DLD1 (cell line): ENCODE measurements around the gene SHROOM1.

Source experiments
- in situ Hi-C: cut with HindIII; loops from 2 replicates; pipeline ENCODE4 v1.10.0; 2017; ENCODE audit warnings: low sequenced_read_pairs

SHROOM1 gene

DNA sequence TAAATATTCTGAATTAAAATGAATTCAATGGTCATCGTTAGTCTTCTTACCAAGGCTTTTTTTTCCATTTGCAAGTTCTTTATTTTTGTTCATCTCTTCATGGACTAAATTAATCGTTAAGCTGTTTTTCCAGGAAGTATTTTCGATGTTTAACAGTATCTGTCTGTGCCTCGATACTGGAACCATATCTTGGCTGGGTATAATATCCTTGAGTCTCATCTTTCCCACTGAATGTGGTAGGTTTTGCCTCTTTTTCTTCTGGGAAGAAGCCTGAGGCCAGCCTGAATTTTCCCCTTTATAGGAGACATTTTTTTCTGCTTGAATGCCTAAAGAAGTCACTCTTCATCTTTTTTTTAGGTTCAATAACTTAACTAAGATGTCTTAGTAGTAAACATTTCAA, 49.4 kb downstream of the SHROOM1 start:
- in situ Hi-C loops, result no loop called here

DNA sequence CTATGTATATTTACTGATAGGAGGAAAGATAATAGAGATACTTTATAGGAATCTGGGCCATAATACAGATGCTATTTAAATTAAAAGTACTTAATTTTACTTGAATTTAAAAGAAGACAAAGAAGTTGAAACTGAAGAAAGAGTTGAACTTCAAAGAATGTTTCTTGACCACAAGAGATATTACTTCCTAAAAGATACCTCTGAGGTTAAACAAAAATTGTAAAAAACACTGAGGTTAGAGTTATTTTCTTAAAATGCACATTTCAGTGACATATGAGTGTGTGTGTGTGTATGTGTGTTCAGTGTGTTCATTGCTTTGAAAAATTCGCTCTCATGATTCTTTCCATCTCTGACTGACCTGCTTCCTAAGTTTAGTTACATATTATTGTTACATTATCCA, 49.9 kb downstream of the SHROOM1 start:
- in situ Hi-C loops, result no loop called here

DNA sequence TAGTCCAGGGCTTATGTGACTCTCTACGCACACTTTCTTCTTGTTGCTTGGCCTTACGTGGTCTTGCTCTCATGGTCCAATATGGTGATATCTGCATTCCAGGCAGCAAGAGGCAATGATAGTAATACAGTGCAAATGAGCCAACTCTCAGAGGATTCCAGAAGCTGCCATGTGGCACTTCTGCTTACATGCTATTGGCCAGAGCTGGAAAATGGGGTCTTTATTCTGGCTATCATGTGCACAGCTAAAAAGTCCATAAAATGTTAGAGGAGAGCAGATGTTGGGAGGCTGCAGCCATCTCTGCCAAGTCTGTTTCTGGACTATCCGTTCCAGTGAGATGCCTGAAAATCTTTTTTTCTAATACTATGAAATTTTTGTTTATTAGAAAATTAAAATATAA, 50.5 kb downstream of the SHROOM1 start:
- in situ Hi-C loops, result no loop called here

DNA sequence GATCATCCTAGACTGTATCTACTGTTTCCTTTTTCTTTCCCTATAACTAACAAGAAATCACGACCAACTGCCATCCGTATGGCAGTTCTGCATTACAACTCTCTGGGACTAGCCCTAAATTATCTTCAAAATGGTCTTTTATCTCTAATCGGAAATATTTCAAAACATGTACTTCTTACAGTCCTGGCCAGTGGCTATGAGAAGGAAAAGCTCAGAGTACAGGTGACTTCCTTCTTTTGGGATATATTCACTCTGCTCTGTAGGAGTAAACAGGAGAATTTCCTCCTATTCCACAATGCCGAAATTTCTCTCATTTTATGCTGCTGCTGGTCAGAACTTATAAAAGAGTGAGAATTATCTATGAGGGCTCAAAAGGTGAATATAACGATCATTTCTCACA, 51.6 kb downstream of the SHROOM1 start:
- in situ Hi-C loops, result no loop called here

DNA sequence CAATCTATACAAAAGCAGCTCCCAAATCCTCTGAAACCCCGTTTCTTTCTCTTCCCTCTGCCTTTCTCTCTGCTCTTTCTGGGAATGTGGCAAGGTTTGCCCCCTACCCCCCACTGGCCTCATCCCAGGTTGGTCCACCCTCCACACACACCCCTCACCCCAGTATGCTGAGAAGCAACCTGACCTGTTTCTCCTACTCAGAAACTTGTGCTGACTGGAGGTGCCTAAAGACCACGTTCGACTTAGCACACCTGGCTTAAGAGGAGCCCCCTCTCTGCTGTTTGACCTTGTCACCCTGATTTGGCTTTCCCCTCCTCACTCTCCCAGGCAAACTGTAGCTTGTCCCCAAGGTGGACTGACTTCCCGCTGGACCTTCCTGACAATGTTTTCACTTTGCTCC, 52.3 kb downstream of the SHROOM1 start:
- in situ Hi-C loops, result no loop called here

DNA sequence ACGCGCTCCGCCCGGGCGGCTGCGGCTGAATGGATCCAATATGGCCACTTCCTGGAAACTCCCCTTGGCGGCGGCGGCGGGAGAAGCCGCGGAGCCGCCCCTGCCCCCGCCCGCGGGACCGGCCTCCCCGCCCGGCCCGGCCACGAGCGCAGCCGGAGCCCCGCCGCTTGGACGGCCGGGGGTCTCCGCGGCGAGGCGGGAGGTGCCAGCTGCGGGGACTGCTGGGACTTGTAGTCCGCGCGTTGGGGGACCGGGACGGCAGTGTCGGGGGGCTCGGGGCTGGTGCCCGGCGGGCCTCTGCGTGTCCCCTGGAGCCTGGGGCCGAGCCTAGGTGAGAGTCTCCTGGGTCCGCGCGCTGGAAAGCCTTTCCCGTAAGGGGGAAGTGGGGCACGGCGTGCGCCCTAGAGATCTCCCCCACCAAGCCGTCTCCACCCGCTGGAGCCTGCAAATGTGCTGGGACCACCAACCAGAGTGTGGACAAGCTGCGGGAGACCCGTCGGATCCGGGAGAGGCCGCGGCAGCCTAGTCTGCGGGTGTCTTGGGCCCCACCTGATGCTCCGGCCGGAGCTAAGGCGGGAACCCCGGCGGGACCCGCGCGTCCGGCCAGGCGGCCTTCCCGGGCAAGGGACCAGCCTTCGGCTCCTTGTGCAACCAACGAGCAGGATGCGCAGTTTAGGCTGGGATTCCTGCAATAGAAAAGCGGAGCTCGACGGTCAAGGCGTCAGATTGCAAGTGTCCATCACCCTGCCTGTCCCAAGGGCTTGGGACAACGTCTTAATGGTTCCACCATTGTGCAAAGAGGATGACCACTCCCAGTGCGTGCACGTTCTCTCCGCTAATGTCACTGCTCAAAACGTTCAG, 53.0 kb downstream of the SHROOM1 start, which contains the start of gene SEPTIN8:
TSS of gene SEPTIN8 (minus strand) at position 31 of the 861 bp plus-strand sequence. CDS start 102 bp downstream, outside the sequence.
- in situ Hi-C loops, result no loop called here

DNA sequence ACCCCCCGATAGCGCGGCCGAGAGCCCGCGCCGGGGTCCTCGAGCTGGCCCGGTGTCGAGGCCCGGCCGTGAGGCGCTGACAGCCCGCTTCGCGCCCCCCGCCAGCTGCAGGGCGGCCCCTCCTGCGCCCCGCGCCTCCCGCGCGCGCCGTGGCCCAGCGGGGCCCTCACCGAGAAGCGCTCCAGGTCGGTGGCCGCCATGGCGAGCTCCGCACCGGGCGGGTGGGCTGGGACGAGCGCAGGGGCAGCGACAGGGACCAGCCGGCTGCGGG, 53.6 kb downstream of the SHROOM1 start:
- in situ Hi-C loops, result no loop called here

DNA sequence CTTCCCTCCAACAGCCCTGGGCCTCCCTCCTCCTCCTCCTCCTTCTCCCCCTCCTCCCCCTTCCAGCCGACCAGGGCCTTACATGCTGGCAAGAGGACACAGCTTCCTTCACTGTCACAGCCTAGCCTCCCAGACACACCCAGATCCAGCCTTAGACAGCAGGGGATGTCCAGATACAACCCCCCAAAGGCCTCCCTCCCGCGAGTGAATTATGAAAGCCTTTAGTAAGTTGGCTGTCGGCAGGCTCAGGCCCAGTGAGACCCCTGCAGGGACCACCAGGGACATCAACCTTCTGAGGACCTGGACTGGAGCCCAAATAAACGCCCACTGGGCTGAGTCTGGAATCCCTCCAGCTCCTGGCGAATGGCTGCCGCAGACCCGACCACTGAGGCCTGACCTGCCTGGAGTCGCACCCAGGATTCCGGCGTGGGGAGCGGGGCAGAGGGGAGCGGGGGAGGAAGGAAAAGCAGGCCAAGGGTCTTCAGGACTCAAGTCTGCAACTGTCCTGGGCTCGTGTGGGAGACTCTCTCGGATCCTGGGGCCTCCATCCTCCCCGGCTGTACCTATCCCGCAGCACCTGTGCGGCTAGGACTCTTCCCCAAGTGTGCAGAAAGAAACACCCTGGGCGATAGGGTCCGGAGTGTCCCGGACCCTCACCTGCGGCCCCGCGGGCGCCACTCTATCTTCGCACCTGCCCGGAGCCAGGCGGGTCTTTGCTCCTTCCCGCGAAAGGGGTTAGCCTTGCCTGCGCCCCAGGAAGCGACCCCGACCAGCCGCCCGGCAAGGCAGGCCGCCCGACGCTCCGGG, 54.1 kb downstream of the SHROOM1 start:
- in situ Hi-C loops, result no loop called here

DNA sequence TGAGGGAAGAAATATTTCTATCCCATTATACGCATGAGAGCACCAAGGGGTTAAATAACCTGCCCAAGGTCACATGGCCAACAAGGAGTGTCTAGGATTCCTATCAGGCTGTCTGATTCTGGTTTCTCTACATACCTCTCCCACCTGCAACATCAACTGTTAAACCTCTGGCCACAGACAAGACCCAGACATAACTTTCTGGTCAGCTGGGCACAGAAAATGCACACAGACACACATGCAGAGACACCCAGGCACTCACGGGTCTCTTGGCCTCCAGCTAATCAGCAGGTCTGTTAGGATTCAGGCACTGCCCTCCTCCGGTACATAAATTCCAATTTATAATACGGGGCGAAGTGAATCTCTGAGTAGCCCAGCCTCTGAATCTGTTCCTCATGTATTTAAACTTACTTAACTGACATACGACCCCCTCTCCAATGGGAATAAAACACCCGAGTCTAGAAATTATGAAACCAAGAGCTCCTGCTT, 54.9 kb downstream of the SHROOM1 start:
- in situ Hi-C loops, result no loop called here

DNA sequence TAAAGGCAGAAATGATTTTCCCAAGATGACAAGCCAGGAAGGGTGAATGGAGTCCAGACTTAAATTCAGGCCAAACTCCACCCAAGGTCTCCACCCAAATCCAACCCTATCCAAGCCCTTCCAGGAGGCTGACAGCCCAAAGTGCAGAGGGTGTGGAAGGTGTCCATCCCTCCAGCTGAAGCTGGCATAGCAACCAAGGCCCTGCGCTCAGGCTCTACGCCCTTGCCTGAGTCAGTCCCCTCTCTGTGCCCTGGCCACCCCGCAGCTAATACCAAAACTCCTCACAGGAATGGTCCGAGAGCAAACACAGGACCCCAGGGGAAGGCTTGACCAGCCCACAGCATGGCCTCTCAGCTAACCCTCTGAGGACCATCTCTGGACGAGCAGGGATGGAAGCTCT, 55.6 kb downstream of the SHROOM1 start:
- in situ Hi-C loops, result no loop called here

DNA sequence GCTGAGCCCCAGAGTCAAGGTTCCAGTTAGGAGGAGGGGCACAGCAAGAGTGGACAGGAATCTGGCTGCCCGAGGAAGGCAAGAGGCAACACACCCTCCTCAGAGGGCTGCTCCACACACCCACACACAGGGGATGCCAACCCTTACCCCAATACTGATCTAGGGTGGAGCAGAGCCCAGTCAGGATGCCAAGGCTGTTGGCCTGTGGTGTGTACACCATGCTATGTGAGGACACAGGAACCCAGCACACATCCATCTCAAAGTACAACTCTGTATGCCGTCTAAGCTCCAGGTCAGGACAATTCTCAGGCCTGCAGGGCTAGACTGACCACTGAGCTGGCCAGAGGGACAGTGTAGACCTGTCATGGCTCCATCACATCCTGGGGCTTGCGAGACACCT, 56.0 kb downstream of the SHROOM1 start:
- in situ Hi-C loops, result no loop called here

DNA sequence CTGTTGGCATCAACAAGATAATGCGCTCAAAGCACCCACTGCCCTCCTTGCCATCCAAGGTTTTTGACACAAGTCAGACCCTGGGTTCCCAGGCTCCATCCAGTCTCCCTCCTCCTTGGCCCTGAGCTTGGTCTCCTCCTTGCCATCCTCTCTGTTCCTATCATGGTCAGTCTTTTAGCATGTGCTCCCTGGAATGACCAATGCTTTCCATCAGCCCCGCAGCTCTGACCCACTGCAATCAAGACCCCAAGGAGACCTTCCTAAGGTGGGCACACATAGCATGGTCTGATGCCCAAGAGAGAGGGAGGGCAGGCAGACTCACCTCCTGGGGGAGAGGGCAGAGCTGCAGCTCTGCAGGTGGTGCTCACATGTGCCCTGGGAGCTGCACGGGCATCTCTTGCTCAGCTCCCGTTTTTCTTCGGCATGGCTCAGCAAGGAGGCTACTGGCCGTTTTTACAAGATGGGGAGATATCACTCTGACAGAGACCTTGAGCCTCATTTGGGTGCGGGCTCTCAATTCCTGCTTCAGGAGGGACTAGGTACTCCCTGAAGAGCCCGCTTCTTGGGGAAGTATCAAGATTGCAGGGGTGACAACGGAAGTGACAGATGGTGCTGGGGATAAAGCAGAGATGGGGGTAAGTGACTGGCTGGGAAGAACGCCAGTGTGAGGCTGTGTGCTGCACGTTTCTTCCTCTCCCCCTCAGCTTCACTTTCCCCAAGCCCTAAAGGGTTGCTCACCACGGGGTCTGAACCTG, 56.7 kb downstream of the SHROOM1 start:
- in situ Hi-C loops, result no loop called here

DNA sequence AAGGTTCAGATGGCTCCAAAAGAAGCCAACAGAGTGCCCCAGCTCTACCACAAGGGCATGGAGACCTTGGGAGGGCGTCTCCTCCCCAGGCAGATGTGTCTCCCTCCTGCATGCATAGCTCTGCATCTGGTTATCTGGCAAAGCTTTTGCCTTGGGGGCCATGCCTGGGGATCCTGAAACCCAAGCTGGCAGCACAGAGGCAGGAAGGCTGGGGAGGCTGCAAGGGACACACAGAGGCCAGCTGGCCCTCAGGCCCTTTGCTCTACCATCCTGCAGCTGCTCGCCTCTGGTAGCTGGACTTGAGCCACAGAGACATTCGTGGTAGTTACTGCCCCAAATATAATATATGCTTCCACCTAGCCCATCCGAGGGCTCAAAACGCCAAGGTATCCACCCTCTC, 57.3 kb downstream of the SHROOM1 start:
- in situ Hi-C loops, result no loop called here

DNA sequence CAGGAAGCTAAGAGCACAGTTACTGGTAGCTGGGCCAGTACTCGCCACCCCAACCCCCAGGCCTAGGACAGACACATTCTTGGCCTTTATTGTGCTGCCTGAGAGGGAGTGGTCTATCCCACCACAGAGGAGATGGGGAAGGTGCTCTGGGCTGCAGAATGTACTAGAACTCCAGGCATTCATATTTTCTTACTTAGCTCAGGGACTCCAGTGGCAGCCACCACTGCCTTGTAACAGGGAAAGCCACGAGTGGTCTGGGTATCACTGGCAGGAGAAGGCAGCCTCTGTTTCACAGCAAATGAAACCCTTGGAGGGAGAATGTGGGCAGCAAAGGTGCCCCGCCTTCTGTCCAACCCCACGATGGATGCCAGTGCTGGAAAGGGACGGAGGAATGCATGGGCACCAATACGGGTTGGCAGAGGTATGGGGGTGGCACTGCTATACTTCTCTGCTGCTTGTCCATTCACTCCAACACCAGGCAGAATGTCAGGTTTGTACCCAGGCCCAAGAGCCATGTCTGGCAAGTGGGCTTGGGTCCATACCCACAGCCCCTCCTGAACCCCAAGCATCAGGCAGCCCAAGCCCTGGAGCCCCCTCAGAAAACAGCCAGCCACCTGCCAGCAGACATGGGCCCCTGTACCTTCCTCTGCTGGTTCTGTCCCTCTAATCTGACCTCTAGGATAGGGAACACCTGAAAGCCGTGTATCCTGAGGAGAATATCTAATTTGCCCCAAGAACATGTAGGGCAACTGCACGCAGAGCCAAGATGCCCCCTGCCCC, 58.0 kb downstream of the SHROOM1 start:
- in situ Hi-C loops, result no loop called here
